ENCODE measurements around the gene CCDC116.

CCDC116 gene

GRCh38 chr22:21682385-21683175 is 50.0 kb downstream of the CCDC116 start:
- in situ Hi-C loops (cut with HindIII; ENCODE audit: low sequenced_read_pairs): no loop called here
- no peak overlapping the region for H3K4me3 ChIP-seq (ENCODE audit: low read depth, low read length)
- DNase-seq (ENCODE audit: low read depth): no peak
- TF ChIP-seq, protein P1, sequence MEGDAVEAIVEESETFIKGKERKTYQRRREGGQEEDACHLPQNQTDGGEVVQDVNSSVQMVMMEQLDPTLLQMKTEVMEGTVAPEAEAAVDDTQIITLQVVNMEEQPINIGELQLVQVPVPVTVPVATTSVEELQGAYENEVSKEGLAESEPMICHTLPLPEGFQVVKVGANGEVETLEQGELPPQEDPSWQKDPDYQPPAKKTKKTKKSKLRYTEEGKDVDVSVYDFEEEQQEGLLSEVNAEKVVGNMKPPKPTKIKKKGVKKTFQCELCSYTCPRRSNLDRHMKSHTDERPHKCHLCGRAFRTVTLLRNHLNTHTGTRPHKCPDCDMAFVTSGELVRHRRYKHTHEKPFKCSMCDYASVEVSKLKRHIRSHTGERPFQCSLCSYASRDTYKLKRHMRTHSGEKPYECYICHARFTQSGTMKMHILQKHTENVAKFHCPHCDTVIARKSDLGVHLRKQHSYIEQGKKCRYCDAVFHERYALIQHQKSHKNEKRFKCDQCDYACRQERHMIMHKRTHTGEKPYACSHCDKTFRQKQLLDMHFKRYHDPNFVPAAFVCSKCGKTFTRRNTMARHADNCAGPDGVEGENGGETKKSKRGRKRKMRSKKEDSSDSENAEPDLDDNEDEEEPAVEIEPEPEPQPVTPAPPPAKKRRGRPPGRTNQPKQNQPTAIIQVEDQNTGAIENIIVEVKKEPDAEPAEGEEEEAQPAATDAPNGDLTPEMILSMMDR (IDR thresholded peaks at IDR 0.05; ENCODE audit: low read depth, low read length, missing control alignments): no peak

DNA sequence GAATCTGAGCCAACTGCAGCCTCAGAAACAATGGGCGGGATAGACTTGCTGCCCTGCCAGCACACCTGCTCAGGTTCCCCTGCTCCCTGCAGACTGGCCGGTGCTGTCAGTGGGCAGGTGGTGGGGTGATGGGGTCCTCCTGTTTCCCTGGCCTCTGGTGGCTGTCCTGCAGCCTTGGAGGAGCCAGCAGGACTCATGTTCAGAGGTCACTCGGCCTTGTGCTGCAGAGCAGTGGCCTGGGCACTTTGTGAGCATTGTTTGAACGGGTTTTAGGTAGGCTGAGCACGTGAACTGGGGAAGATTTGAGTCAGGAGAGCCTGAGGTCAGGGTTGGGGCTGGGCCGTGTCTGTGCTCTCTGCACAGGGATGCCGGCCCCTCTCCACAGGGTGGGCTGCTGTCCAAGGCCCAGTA is 50.8 kb downstream of the CCDC116 start:
- no peak overlapping the region for H3K4me3 ChIP-seq (ENCODE audit: low read depth, low read length)
- TF ChIP-seq, protein P1 (IDR thresholded peaks at IDR 0.05; ENCODE audit: low read depth, low read length, missing control alignments): no peak
- DNase-seq (ENCODE audit: low read depth): no peak
- in situ Hi-C loops (cut with HindIII; ENCODE audit: low sequenced_read_pairs): no loop called here

- H3K4me3 ChIP-seq (ENCODE audit: low read depth, low read length): no peak overlapping the region
- no peak for DNase-seq (ENCODE audit: low read depth)
- in situ Hi-C loops (cut with HindIII; ENCODE audit: low sequenced_read_pairs): no loop called here
- TF ChIP-seq, protein P1 (IDR thresholded peaks at IDR 0.05; ENCODE audit: low read depth, low read length, missing control alignments): no peak
Observed at GRCh38 chr22:21684492-21685163, 52.1 kb downstream of the CCDC116 start.

- in situ Hi-C loops (cut with HindIII; ENCODE audit: low sequenced_read_pairs): no loop called here
- H3K4me3 ChIP-seq (ENCODE audit: low read depth, low read length): no peak overlapping the region
- TF ChIP-seq, protein P1 (IDR thresholded peaks at IDR 0.05; ENCODE audit: low read depth, low read length, missing control alignments): no peak
- DNase-seq (ENCODE audit: low read depth): no peak
Observed at GRCh38 chr22:21685164-21685513, 52.6 kb downstream of the CCDC116 start.

- in situ Hi-C loops (cut with HindIII; ENCODE audit: low sequenced_read_pairs): no loop called here
- DNase-seq (ENCODE audit: low read depth): no peak
- TF ChIP-seq, protein P1 (IDR thresholded peaks at IDR 0.05; ENCODE audit: low read depth, low read length, missing control alignments): no peak
- H3K4me3 ChIP-seq (ENCODE audit: low read depth, low read length): no peak overlapping the region
Observed at GRCh38 chr22:21686193-21686608, 53.6 kb downstream of the CCDC116 start.

All from astrocyte of the cerebellum (primary cell).